Measurements from ENCODE around the gene OPCML.

OPCML gene

DNA sequence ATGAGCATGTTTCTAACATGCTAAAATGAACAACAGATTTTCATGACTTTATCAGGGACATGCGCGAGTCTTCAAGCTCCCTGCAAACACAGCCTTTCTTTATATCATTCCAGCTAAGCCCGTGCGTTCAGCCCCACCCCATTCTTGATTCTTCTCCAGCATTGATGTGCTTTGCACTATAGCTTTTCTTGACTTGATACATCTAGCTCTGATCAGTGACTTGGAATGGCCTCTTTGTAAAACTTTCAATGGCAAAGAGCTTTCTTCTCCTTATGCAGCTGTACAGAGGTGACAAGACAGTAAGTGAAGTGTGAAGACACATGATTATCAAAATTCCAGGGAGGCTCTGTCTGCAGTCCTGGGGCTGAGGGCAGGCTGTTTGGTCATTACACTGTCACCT is 561.0 kb downstream of the OPCML start:
- no peak for DNase-seq

- DNase-seq = no peak
These were observed 562.4 kb downstream of the OPCML start for GRCh38 chr11:132969892-132970291.

DNA sequence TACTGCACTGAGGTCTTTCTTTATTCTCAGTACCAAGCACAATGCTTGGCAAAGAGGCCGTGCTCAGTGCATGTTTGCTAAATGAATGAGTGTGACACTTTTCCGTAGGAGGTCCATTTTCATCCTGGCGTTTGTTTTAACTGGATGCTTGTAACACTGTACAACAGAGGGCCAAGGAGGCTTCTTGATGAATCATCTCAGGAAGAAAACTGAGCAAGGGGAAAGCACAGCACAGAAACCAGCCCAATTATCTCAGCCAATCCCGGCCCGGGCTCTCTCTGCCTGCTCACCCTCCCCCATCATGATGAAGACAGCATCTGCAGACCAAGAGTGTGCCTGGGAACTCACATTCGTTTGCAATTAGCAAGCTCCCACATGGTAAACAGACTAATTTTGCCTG is 570.3 kb downstream of the OPCML start:
- no peak for DNase-seq

DNA sequence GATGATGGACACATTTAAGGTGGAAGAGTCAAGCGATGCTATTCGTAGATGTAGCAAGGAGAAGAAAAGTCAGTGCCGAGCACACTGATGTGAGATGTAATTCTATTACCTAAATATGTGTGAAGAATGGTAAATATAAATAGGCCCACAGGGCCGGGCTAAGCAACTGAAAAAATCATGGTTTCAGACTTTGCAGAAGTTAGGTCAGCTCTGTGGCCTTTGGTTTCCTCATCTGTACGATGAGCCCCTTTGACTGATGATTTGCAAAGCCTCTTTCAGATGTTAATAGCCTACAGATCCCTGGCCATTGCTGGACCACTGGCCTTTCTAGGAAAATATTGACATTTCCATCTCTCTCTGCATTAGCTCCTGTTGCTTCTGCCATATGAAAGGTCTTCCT is 570.8 kb downstream of the OPCML start:
- no peak for DNase-seq

GRCh38 chr11:132960273-132961078 is 571.8 kb downstream of the OPCML start:
- DNase-seq = no peak

- DNase-seq = no peak
These were observed 572.6 kb downstream of the OPCML start for GRCh38 chr11:132959693-132960092.

DNA sequence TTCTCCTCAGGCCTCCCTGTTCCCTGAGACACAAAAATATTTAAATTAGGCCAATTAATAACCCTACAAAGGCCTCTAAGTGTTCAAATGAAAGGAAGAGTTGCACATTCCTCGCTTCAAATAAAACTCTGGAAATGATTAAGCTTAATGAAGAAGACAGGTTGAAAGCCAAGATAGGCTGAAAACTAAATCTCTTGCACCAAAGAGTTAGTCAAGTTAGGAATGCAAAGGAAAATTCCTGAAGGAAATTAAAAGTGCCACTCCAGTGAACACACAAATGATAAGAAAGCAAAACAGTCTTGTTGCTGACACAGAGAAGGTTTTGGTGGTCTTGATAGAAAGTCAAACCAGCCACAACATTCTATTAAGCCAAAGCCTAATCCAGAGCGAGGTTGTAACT is 574.4 kb downstream of the OPCML start:
- no peak for DNase-seq

DNA sequence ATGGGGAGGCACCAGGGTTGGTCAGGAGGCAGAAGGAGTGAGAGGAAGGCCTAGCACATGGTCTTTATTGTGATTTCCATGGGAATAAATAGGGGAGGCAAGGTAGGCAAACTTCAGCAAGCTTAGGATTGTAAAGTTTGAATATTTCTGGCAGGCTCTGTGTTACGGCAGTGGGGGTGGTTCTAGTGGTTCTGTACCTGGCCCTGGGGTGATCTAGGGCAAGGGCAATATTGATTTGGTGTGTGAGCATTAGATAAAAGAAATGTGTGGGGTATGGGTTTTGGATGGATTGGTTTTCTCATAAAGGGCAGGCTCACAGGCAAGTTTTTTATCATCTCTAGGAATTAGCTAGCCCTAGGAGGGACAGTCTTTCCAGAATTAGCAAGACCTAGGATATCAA is 584.0 kb downstream of the OPCML start:
- no peak for DNase-seq

DNA sequence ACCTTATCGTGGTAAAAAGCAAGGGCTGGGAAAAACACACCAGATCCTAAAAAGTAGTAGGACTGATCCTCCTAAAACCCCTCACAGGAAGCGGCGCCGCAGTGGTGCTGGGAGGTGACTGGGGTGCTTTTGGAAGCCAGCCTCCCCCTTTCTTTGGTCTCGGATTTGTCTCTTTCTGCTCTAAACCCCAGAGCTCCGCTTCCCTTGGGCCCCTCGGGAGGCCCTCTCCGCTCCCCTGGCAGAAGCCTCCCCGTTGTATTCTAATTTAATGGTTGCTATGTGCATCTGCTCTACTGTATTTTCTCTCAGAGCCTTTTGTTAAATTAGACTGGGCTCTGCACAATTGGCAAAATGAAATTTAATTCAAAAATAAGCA is 587.7 kb downstream of the OPCML start:
- DNase-seq = no peak

- peak; percentile 41 for DNase-seq
These were observed 588.4 kb downstream of the OPCML start for GRCh38 chr11:132943706-132944568.

GRCh38 chr11:132943357-132943705 is 589.0 kb downstream of the OPCML start:
- no peak for DNase-seq

GRCh38 chr11:132942611-132943356 is 589.5 kb downstream of the OPCML start:
- DNase-seq = no peak

GRCh38 chr11:132941761-132942160 is 590.5 kb downstream of the OPCML start:
- DNase-seq = no peak

DNA sequence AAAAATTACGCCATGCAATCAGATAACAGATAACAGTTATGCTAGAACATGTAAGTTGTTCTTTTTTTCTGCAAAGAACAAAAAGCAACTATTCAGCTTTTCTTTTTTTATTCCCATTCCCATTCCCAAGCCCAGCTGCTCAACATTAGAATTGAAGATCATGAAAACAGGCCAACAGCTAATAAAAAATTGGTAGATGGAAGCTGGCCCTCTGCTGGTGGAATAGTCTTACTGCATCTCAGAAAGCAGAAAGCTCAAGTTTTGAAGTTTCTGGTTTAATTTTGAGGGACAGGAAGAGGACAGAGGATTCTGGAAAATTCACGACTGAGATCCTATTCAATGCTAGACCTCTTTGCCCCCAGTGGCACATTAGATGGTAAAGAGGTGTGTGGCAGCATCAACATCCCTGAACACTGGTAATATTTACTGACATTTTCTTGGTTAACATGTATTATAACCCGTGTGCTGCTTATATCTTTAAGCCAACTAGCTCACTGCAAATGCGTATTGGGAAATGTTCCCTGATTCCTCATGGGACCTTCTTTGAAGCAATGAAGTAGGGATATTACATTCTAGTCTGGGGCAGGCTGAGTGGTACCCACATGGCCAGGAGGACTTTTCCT is 591.2 kb downstream of the OPCML start:
- peak; percentile 51 for DNase-seq

DNA sequence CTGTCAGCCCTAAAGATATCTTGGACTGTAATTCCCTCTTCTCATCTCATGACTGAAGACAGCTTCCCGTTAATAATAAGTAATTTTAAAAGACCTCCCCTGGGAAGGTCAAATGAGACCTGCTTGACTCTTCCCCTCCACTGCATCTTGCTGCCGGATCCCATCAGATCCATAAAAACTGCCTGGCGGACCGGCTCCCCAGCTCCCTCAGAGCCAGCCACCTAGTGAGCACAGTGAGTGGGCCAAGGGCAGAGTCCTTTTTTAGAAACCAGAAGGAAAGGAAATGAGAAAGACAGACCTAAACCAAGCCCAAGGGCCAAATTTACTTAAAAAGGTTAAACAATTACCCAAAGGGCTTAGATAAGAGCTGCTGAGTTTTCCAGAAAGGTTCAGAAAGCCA is 595.3 kb downstream of the OPCML start:
- no peak for DNase-seq

DNA sequence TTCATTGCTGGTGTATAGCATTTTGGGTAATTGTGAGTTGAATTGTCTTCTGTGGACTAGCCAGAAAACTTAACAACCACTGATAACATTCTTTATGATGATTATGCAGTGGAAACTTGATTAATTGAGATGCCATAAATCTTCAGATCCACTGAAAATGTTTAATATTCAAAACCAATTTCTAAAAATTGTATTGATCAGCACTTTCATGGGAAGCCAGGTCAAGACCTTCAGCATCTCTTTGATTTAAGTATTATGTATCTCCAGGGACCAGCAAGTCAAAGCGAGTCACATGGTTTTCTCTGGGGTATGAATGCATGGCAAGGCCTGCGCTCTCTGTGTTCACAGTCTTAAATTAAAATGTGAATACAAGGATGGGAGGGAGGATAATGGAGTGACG is 596.9 kb downstream of the OPCML start:
- DNase-seq = no peak

- no peak for DNase-seq
These were observed 598.6 kb downstream of the OPCML start for GRCh38 chr11:132933703-132934102.

DNA sequence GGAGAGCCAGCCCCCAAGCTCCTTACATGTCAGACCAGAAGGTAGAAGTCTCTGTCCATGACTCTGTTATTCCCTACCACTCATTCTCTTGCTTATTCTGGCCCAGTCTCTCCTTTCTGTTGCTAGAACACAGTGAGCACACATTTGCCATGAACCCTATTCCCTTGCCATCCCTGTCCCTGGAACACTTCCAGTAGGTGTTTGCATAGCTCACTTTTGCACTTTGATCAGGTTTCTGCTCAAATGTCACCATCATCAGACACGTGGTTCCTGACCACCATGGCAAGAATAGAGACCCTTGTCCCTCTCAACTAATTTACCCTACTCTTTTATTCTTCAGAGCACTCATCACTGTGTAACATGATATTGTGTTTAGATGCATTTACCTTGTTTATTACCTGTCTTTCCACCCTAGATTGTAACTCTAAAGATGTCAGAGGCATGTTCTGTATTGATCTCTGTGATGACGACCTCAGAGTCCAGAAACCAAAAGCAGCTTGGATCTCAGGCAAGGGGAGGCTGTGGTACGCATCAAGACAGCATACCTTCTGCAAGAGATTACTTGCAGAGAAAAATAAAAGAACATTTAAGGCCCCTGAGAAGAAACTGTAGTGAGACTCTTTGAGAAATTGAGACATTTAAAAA is 606.4 kb downstream of the OPCML start:
- no peak for DNase-seq

- no peak for DNase-seq
These were observed 610.7 kb downstream of the OPCML start for GRCh38 chr11:132921597-132921996.

- no peak for DNase-seq
These were observed 611.7 kb downstream of the OPCML start for GRCh38 chr11:132920451-132921096.

- DNase-seq = no peak
These were observed 617.7 kb downstream of the OPCML start for GRCh38 chr11:132914600-132914999.

- DNase-seq = no peak
These were observed 618.4 kb downstream of the OPCML start for GRCh38 chr11:132913886-132914285.

Measured in right hindlimb (tissue), 1 donor.